Activated T-helper 1 cell treated with Interleukin-2 at 50 U/mL for 16 hours (primary cell): ENCODE measurements around the gene CEP19.

Experiments used
- DNase-seq: peaks from one replicate; pipeline ENCODE4 v3.0.0-alpha.2; 2020; ENCODE audit warnings: low read depth

The CEP19 gene

GRCh38 chr3:196708467-196708866, 3.6 kb downstream of the CEP19 start:
- DNase-seq = no peak

GRCh38 chr3:196707566-196707965, 4.5 kb downstream of the CEP19 start:
- no peak for DNase-seq

GRCh38 chr3:196706731-196707130, 5.3 kb downstream of the CEP19 start:
- no peak for DNase-seq

- DNase-seq = no peak
These were observed 5.7 kb downstream of the CEP19 start for GRCh38 chr3:196706327-196706726.

GRCh38 chr3:196700801-196701200, 11.2 kb downstream of the CEP19 start:
- no peak for DNase-seq

- DNase-seq = no peak
These were observed 12.3 kb downstream of the CEP19 start for GRCh38 chr3:196699749-196700148.

- DNase-seq = no peak
These were observed 14.8 kb downstream of the CEP19 start for GRCh38 chr3:196697270-196697669.

- DNase-seq = no peak
These were observed 16.2 kb downstream of the CEP19 start for GRCh38 chr3:196695849-196696226.

GRCh38 chr3:196694941-196695848, 16.9 kb downstream of the CEP19 start:
- no peak for DNase-seq

GRCh38 chr3:196694202-196694638, 17.8 kb downstream of the CEP19 start:
- DNase-seq = no peak

GRCh38 chr3:196691386-196691785, 20.7 kb downstream of the CEP19 start:
- DNase-seq = no peak

- DNase-seq = no peak
These were observed 21.9 kb downstream of the CEP19 start for GRCh38 chr3:196689941-196690660.

GRCh38 chr3:196688349-196688748, 23.7 kb downstream of the CEP19 start:
- no peak for DNase-seq

GRCh38 chr3:196686436-196686835, 25.6 kb downstream of the CEP19 start:
- DNase-seq = no peak

- DNase-seq = peak; percentile 39
These were observed 27.3 kb downstream of the CEP19 start for GRCh38 chr3:196684548-196685407.

- no peak for DNase-seq
These were observed 34.1 kb downstream of the CEP19 start for GRCh38 chr3:196677931-196678330.

- DNase-seq = no peak
These were observed 34.7 kb downstream of the CEP19 start for GRCh38 chr3:196677353-196677752.

- DNase-seq = no peak
These were observed 38.4 kb downstream of the CEP19 start for GRCh38 chr3:196673632-196674031.

- no peak for DNase-seq
These were observed 41.7 kb downstream of the CEP19 start for GRCh38 chr3:196670339-196670738.

- DNase-seq = no peak
These were observed 44.8 kb downstream of the CEP19 start for GRCh38 chr3:196667056-196667825.
